ENCODE measurements around the gene DNAJB2.

DNA sequence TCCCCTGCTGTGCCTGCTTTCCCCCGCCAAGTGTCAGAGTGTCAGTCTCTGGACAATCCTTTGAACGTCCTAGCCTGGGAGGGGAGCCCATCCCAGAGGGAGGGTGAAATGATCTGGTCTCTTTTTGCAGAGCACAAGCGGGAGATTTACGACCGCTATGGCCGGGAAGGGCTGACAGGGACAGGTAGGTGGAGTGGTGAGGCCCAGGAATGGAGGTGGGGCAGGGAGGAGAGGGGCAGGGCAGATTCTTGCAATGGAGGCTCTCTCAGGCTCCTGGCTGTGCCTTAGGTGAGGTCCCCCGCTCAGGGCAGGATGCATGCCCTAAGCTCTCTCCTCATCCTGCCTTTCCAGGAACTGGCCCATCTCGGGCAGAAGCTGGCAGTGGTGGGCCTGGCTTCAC lies 2.4 kb downstream of the DNAJB2 start:
- TF ChIP-seq CTCF (IDR thresholded peaks at IDR 0.05; ENCODE audit: control extremely low read depth in 1 of 3, insufficient read depth in 1 of 3, low read depth in 1 of 3, low read length in 3 of 3), result no peak
- no peak for TF ChIP-seq TAF1 (IDR thresholded peaks at IDR 0.05; ENCODE audit: low read depth, low read length)
- no peak for TF ChIP-seq YY1 (IDR thresholded peaks at IDR 0.05; ENCODE audit: low read depth, low read length)
- TF ChIP-seq CEBPB (IDR thresholded peaks at IDR 0.05; ENCODE audit: low read depth, low read length), result no peak
- no peak for TF ChIP-seq USF2 (IDR thresholded peaks at IDR 0.05; ENCODE audit: low read length)
- TF ChIP-seq CHD2 (IDR thresholded peaks at IDR 0.05; ENCODE audit: low read length), result no peak
- TF ChIP-seq CTBP2 (IDR thresholded peaks at IDR 0.05; ENCODE audit: borderline replicate concordance, insufficient read depth, insufficient read length, low read length), result no peak
- TF ChIP-seq POLR2A (IDR thresholded peaks at IDR 0.05; ENCODE audit: control extremely low read depth in 1 of 2, low read depth in 2 of 2, low read length in 2 of 2), result no peak
- no peak for TF ChIP-seq SUZ12 (IDR thresholded peaks at IDR 0.05; ENCODE audit: low read length)
- TF ChIP-seq EZH2 (IDR thresholded peaks at IDR 0.05; ENCODE audit: low read depth, low read length, severe bottlenecking), result no peak

Data from H1 (cell line).